Adrenal gland (tissue), 5 donors: ENCODE data around the gene OSBPL10.

Experiments used
- POLR2A ChIP-seq, 2 donors: fragments of 450-650 bp; IDR thresholded peaks; one replicate each; pipeline ENCODE4 v1.6.1; 2017; ENCODE audit warnings: antibody characterized with exemption in 2 of 2, mild to moderate bottlenecking in 2 of 2, moderate library complexity in 1 of 2
- TF ChIP-seq, protein P1 (sequence below), 6 experiments: fragments of 450-650 bp in 4 of 6; fragments of 200-600 bp in 2 of 6; sonication (generic) in 1 of 6; IDR thresholded peaks; 1 replicate in 5 of 6; 2 replicates in 1 of 6; pipeline versions ENCODE4 v1.5.1 to v1.8.0; 2016 to 2021; ENCODE audit warnings: antibody characterized with exemption in 6 of 6, mild to moderate bottlenecking in 2 of 6, moderate library complexity in 1 of 6
- donor health status: DM: no; HTN: no; CAD: no.

DNA sequence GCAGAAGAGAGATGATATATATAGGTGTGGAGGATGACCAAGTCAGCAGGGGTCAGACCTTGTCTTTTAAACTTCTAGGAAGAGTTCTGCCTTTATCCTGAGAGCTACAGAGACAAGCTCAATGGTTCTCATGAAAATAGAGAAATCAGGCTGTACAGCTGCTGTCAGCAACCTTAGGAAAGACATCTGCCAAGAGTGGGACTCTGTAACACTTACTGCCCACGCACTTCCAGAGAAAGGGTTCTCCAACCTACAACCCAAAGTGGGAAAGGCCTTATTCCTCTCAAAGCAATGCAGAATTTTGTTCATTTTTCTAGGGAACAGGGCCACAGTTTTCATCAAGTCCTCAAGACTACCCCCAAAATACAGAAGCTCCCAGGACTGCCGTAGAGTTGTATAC is 309.6 kb downstream of the OSBPL10 start:
- no peak for TF ChIP-seq POLR2A (IDR thresholded peaks at IDR 0.05)
- TF ChIP-seq, protein P1, sequence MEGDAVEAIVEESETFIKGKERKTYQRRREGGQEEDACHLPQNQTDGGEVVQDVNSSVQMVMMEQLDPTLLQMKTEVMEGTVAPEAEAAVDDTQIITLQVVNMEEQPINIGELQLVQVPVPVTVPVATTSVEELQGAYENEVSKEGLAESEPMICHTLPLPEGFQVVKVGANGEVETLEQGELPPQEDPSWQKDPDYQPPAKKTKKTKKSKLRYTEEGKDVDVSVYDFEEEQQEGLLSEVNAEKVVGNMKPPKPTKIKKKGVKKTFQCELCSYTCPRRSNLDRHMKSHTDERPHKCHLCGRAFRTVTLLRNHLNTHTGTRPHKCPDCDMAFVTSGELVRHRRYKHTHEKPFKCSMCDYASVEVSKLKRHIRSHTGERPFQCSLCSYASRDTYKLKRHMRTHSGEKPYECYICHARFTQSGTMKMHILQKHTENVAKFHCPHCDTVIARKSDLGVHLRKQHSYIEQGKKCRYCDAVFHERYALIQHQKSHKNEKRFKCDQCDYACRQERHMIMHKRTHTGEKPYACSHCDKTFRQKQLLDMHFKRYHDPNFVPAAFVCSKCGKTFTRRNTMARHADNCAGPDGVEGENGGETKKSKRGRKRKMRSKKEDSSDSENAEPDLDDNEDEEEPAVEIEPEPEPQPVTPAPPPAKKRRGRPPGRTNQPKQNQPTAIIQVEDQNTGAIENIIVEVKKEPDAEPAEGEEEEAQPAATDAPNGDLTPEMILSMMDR (IDR thresholded peaks at IDR 0.05) = no peak
